ENCODE data around the gene POGLUT2. TPM values are rescaled to one million over a fixed set of nuclear protein-coding genes. Genes with fewer than 3 reads are reported as not detected.
A peak's percentile ranks its signal among the peaks of the same experiment; 100 is the strongest.

POGLUT2 gene
- total RNA-seq, 1 donor from 2014 or later = 16.8 TPM

- no peaks in the 10 kb centered on the region for H3K27me3 ChIP-seq (ENCODE audit: insufficient read depth, low read length)
- peak; percentile 94 for DNase-seq (ENCODE audit: low read depth)
- TF ChIP-seq EZH2 (IDR thresholded peaks at IDR 0.05; ENCODE audit: insufficient read depth, low read length) (no peak), CTCF (IDR thresholded peaks at IDR 0.05; ENCODE audit: insufficient read depth, low read depth, low read length) (no peak)
- H3K27ac ChIP-seq (ENCODE audit: low read depth, low read length) = peak overlapping the region; percentile 76
- Mint-ChIP-seq H3K27ac (ENCODE audit: unreplicated experiment) (peak overlapping the region; percentile 81), H3K4me3 (ENCODE audit: unreplicated experiment) (peak overlapping the region; percentile 7), H3K36me3 (ENCODE audit: low read depth, unreplicated experiment) (peaks cover 5% of the 10 kb centered on the region), H3K4me1 (ENCODE audit: low read depth, unreplicated experiment) (peaks cover 7% of the 10 kb centered on the region), H3K27me3 (ENCODE audit: low read depth, unreplicated experiment) (no peaks in the 10 kb centered on the region), H3K9me3 (ENCODE audit: unreplicated experiment) (no peaks in the 10 kb centered on the region)
- FAIRE-seq = peak; percentile 100
- no peaks in the 10 kb centered on the region for H3K9me3 ChIP-seq (ENCODE audit: insufficient read depth, low read depth, low read length)
- peak overlapping the region; percentile 54 for H3K4me3 ChIP-seq (ENCODE audit: insufficient read depth, low read depth, low read length)
- H3K36me3 ChIP-seq (ENCODE audit: insufficient read depth, low read length) = peaks cover 20% of the 10 kb centered on the region
- peak overlapping the region; percentile 61 for H2AFZ ChIP-seq (ENCODE audit: low read depth, low read length)
- peaks cover 15% of the 10 kb centered on the region for H3K4me1 ChIP-seq (ENCODE audit: insufficient read depth, low read length)
- H3K79me2 ChIP-seq (ENCODE audit: insufficient read depth, low read length) = no peaks in the 10 kb centered on the region
- peak overlapping the region; percentile 71 for H3K9ac ChIP-seq (ENCODE audit: low read length)
- no peaks in the 10 kb centered on the region for H4K20me1 ChIP-seq (ENCODE audit: insufficient read depth, low read length)
- peak overlapping the region; percentile 88 for H3K4me2 ChIP-seq (ENCODE audit: low read length)
Observed at GRCh38 chr13:102825921-102826706, 27.3 kb upstream of the POGLUT2 start.

- Histone ChIP-seq H3K36me3 (ENCODE audit: insufficient read depth, low read length) (peaks cover 20% of the 10 kb centered on the region), H3K27ac (ENCODE audit: low read depth, low read length) (peak overlapping the region; percentile 76)
Observed at GRCh38 chr13:102825400-102825799, 26.6 kb upstream of the POGLUT2 start.

More at GRCh38 chr13:102825400-102825799, 26.6 kb upstream of the POGLUT2 start:
- Histone ChIP-seq H3K79me2 (ENCODE audit: insufficient read depth, low read length) (no peaks in the 10 kb centered on the region), H3K27me3 (ENCODE audit: insufficient read depth, low read length) (no peaks in the 10 kb centered on the region), H3K4me3 (ENCODE audit: insufficient read depth, low read depth, low read length) (peak overlapping the region; percentile 54), H4K20me1 (ENCODE audit: insufficient read depth, low read length) (no peaks in the 10 kb centered on the region), H3K9me3 (ENCODE audit: insufficient read depth, low read depth, low read length) (no peaks in the 10 kb centered on the region), H3K9ac (ENCODE audit: low read length) (peak overlapping the region; percentile 71), H3K4me1 (ENCODE audit: insufficient read depth, low read length) (peaks cover 15% of the 10 kb centered on the region), H3K4me2 (ENCODE audit: low read length) (peak overlapping the region; percentile 88), H2AFZ (ENCODE audit: low read depth, low read length) (peak overlapping the region; percentile 61)
- H3K36me3 Mint-ChIP-seq (ENCODE audit: low read depth, unreplicated experiment) = peaks cover 6% of the 10 kb centered on the region
- no peak for FAIRE-seq
- peaks cover 7% of the 10 kb centered on the region for H3K4me1 Mint-ChIP-seq (ENCODE audit: low read depth, unreplicated experiment)
- H3K27ac Mint-ChIP-seq (ENCODE audit: unreplicated experiment) = no peak overlapping the region
- no peak for DNase-seq (ENCODE audit: low read depth)
- no peak for TF ChIP-seq EZH2 (IDR thresholded peaks at IDR 0.05; ENCODE audit: insufficient read depth, low read length)
- TF ChIP-seq CTCF (IDR thresholded peaks at IDR 0.05; ENCODE audit: insufficient read depth, low read depth, low read length) = no peak
- H3K9me3 Mint-ChIP-seq (ENCODE audit: unreplicated experiment) = no peaks in the 10 kb centered on the region
- H3K27me3 Mint-ChIP-seq (ENCODE audit: low read depth, unreplicated experiment) = no peaks in the 10 kb centered on the region
- H3K4me3 Mint-ChIP-seq (ENCODE audit: unreplicated experiment) = no peak overlapping the region
